ENCODE data around the gene TM9SF1. TPM values are rescaled to one million over a fixed set of nuclear protein-coding genes. Genes with fewer than 3 reads are reported as not detected.

The TM9SF1 gene
- total RNA-seq, 1 donor from 2014 or later: 30.5 TPM

DNA sequence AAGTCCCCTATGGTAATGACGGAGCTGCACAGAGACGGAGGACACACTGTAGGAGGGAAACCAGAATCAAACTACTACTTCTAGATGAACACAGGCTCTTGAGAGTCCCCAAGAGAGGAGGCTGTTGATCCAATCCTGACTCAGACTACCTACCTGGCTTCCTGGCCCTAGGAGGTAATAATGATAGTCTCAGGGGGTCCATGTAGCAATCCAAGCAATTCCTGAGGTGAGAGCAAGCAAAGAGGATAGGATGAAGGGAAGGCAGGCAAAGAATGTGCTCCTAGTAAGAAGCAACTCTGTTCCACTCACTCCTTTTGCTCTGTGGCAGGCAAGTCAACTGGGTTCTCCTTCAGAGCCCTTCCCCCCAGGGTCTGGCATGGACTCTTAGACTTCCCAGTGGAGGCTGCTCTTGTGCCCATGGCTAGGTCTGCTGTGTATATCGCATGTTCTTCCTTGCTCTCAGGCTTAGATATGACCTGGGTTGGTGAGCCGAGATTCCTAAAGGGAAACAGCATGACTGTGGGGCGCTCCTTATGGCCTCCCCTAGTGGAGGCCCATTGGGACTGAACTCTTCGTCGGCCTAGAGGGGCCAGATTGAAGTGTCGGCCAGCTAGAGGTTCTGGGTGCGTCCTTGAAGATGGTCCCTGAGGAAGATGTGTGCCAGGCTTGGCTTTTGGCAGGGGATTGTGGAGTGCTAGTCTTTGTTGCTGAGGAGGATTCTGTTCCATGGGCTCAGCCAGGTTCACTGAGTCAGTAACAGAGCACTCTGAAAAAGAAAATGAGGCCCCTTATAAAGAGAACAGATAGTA, 45.1 kb upstream of the TM9SF1 start:
- H3K79me2 ChIP-seq (ENCODE audit: low read depth): peaks cover 17% of the 10 kb centered on the region
- no peak overlapping the region for H2AFZ ChIP-seq (replicated peaks)
- DNase-seq (ENCODE audit: low spot score): no peak
- no peak overlapping the region for H3K4me3 ChIP-seq
- peaks cover 5% of the 10 kb centered on the region for H4K20me1 ChIP-seq (ENCODE audit: low read depth)
- no peak overlapping the region for H3K4me2 ChIP-seq
- no peaks in the 10 kb centered on the region for H3K9me3 ChIP-seq (ENCODE audit: low read depth)
- H3K4me1 ChIP-seq: peaks cover 3% of the 10 kb centered on the region
- Mint-ChIP-seq H3K9me3 (no peaks in the 10 kb centered on the region), H3K4me1 (peaks cover 17% of the 10 kb centered on the region), H3K27me3 (ENCODE audit: insufficient read depth, low read depth) (peaks cover 2% of the 10 kb centered on the region), H3K36me3 (peaks cover 21% of the 10 kb centered on the region), H3K4me3 (peak overlapping the region; percentile 91), H3K27ac (no peak overlapping the region)
- peaks cover 18% of the 10 kb centered on the region for H3F3A ChIP-seq (ENCODE audit: low read depth)
- H3K36me3 ChIP-seq: no peaks in the 10 kb centered on the region
- no peaks in the 10 kb centered on the region for H3K27me3 ChIP-seq
- no peak overlapping the region for H3K27ac ChIP-seq
- H3K9ac ChIP-seq: no peak overlapping the region
- TF ChIP-seq, protein P1, sequence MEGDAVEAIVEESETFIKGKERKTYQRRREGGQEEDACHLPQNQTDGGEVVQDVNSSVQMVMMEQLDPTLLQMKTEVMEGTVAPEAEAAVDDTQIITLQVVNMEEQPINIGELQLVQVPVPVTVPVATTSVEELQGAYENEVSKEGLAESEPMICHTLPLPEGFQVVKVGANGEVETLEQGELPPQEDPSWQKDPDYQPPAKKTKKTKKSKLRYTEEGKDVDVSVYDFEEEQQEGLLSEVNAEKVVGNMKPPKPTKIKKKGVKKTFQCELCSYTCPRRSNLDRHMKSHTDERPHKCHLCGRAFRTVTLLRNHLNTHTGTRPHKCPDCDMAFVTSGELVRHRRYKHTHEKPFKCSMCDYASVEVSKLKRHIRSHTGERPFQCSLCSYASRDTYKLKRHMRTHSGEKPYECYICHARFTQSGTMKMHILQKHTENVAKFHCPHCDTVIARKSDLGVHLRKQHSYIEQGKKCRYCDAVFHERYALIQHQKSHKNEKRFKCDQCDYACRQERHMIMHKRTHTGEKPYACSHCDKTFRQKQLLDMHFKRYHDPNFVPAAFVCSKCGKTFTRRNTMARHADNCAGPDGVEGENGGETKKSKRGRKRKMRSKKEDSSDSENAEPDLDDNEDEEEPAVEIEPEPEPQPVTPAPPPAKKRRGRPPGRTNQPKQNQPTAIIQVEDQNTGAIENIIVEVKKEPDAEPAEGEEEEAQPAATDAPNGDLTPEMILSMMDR (IDR thresholded peaks at IDR 0.05): no peak
- TF ChIP-seq EZH2 (IDR thresholded peaks at IDR 0.05): no peak
- TF ChIP-seq EZH2phosphoT487 (IDR thresholded peaks at IDR 0.05): no peak

DNA sequence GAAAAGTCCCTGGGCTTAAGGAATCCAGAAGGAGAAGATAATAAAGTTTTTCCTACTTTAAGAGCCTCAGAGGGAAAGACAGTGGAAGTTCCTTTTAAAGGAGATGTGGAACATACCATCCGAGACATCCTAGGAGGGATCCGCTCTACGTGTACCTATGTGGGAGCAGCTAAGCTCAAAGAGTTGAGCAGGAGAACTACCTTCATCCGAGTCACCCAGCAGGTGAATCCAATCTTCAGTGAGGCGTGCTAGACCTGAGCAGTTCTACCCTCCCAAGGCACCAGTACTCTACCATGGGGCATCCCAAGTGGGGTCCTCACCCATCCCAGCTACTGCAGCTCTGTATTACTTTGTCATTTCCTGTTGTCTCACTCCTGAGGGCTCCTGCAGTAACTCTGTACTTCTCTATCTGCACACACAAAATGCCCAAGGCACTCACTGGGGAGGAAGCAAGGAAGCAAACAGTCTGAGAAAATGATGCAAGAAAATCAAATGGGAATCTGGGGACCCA, 43.3 kb upstream of the TM9SF1 start:
- Mint-ChIP-seq H3K27me3 (ENCODE audit: insufficient read depth, low read depth) (no peaks in the 10 kb centered on the region), H3K27ac (no peak overlapping the region), H3K36me3 (peaks cover 21% of the 10 kb centered on the region), H3K4me3 (no peak overlapping the region), H3K4me1 (peaks cover 22% of the 10 kb centered on the region), H3K9me3 (no peaks in the 10 kb centered on the region)
- H3K27ac ChIP-seq: no peak overlapping the region
- H2AFZ ChIP-seq (replicated peaks): no peak overlapping the region
- H3F3A ChIP-seq (ENCODE audit: low read depth): peaks cover 14% of the 10 kb centered on the region
- no peak overlapping the region for H3K9ac ChIP-seq
- TF ChIP-seq EZH2 (IDR thresholded peaks at IDR 0.05) (no peak), EZH2phosphoT487 (IDR thresholded peaks at IDR 0.05) (no peak)
- TF ChIP-seq, protein P1 (IDR thresholded peaks at IDR 0.05): no peak
- no peak overlapping the region for H3K4me2 ChIP-seq
- H3K27me3 ChIP-seq: no peaks in the 10 kb centered on the region
- H4K20me1 ChIP-seq (ENCODE audit: low read depth): peaks cover 5% of the 10 kb centered on the region
- H3K79me2 ChIP-seq (ENCODE audit: low read depth): peaks cover 28% of the 10 kb centered on the region
- H3K9me3 ChIP-seq (ENCODE audit: low read depth): no peaks in the 10 kb centered on the region
- H3K4me3 ChIP-seq: no peak overlapping the region
- H3K36me3 ChIP-seq: no peaks in the 10 kb centered on the region
- H3K4me1 ChIP-seq: peaks cover 5% of the 10 kb centered on the region
- no peak for DNase-seq (ENCODE audit: low spot score)

DNA sequence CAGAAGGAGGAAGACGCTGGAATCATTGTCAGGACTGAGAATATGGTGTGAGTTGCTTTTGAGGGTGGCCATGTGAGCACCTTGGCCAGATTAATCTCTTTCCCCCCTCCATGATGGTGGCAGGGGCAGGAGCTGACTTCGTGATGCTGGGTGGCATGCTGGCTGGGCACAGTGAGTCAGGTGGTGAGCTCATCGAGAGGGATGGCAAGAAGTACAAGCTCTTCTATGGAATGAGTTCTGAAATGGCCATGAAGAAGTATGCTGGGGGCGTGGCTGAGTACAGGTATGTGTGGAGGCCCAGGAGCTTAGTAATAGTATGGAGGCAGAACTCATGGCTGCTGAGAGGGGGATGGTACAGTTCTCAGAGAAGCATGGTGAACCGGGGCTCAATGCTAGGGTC, 42.9 kb upstream of the TM9SF1 start:
- Histone ChIP-seq H3K27me3 (no peaks in the 10 kb centered on the region), H2AFZ (replicated peaks) (no peak overlapping the region), H3K36me3 (no peaks in the 10 kb centered on the region), H3K4me1 (peaks cover 10% of the 10 kb centered on the region), H3K27ac (no peak overlapping the region), H3K79me2 (ENCODE audit: low read depth) (peaks cover 33% of the 10 kb centered on the region), H3F3A (ENCODE audit: low read depth) (peaks cover 10% of the 10 kb centered on the region), H4K20me1 (ENCODE audit: low read depth) (peaks cover 5% of the 10 kb centered on the region), H3K9ac (no peak overlapping the region), H3K9me3 (ENCODE audit: low read depth) (no peaks in the 10 kb centered on the region), H3K4me2 (no peak overlapping the region), H3K4me3 (no peak overlapping the region)
- H3K4me3 Mint-ChIP-seq: no peak overlapping the region
- H3K4me1 Mint-ChIP-seq: peaks cover 25% of the 10 kb centered on the region
- no peaks in the 10 kb centered on the region for H3K9me3 Mint-ChIP-seq
- DNase-seq (ENCODE audit: low spot score): no peak
- TF ChIP-seq EZH2phosphoT487 (IDR thresholded peaks at IDR 0.05) (no peak), EZH2 (IDR thresholded peaks at IDR 0.05) (no peak)
- TF ChIP-seq, protein P1 (IDR thresholded peaks at IDR 0.05): no peak
- peaks cover 21% of the 10 kb centered on the region for H3K36me3 Mint-ChIP-seq
- H3K27me3 Mint-ChIP-seq (ENCODE audit: insufficient read depth, low read depth): no peaks in the 10 kb centered on the region
- H3K27ac Mint-ChIP-seq: no peak overlapping the region
